ENCODE results near the gene NETO1. TPM values are rescaled to one million over a fixed set of nuclear protein-coding genes. Genes with fewer than 3 reads are reported as not detected.
A peak's percentile ranks its signal among the peaks of the same experiment; 100 is the strongest.

Gene NETO1
- 0.89 and 4.9 TPM in 2 replicates for total RNA-seq

- no peak for DNase-seq (ENCODE audit: low read depth)
Measured at GRCh38 chr18:72867746-72868584, at the start of gene NETO1. Gene NETO1 (minus strand): TSS chr18:72867987. CDS start chr18:72867291, 696 bp downstream.

- no peak for DNase-seq (ENCODE audit: low read depth)
Measured at GRCh38 chr18:72910045-72910444, 42.3 kb upstream of the NETO1 start.

GRCh38 chr18:72908181-72908580 is 40.4 kb upstream of the NETO1 start:
- no peak for DNase-seq (ENCODE audit: low read depth)

GRCh38 chr18:72903033-72903432 is 35.2 kb upstream of the NETO1 start:
- no peak for DNase-seq (ENCODE audit: low read depth)

- DNase-seq (ENCODE audit: low read depth): peak; percentile 9
Measured at GRCh38 chr18:72899338-72899737, 31.6 kb upstream of the NETO1 start.

GRCh38 chr18:72898870-72899269 is 31.1 kb upstream of the NETO1 start:
- DNase-seq (ENCODE audit: low read depth): no peak

GRCh38 chr18:72895548-72895947 is 27.8 kb upstream of the NETO1 start:
- peak; percentile 57 for DNase-seq (ENCODE audit: low read depth)

GRCh38 chr18:72878561-72878960 is 10.8 kb upstream of the NETO1 start:
- DNase-seq (ENCODE audit: low read depth): no peak

GRCh38 chr18:72878143-72878542 is 10.4 kb upstream of the NETO1 start:
- DNase-seq (ENCODE audit: low read depth): no peak

GRCh38 chr18:72871091-72871490 is 3.3 kb upstream of the NETO1 start:
- peak; percentile 19 for DNase-seq (ENCODE audit: low read depth)

GRCh38 chr18:72869226-72870185 is 1.7 kb upstream of the NETO1 start:
- peak; percentile 33 for DNase-seq (ENCODE audit: low read depth)

- no peak for DNase-seq (ENCODE audit: low read depth)
Measured at GRCh38 chr18:72868585-72869225, 918 bp upstream of the NETO1 start.

- DNase-seq (ENCODE audit: low read depth): no peak
Measured at GRCh38 chr18:72866901-72867745, 664 bp downstream of the NETO1 start.

GRCh38 chr18:72866442-72866900 is 1.3 kb downstream of the NETO1 start:
- no peak for DNase-seq (ENCODE audit: low read depth)

- DNase-seq (ENCODE audit: low read depth): no peak
Measured at GRCh38 chr18:72863754-72864153, 4.0 kb downstream of the NETO1 start.

- no peak for DNase-seq (ENCODE audit: low read depth)
Measured at GRCh38 chr18:72859088-72859487, 8.7 kb downstream of the NETO1 start.

- DNase-seq (ENCODE audit: low read depth): no peak
Measured at GRCh38 chr18:72849671-72850070, 18.1 kb downstream of the NETO1 start.

GRCh38 chr18:72848503-72849237 is 19.1 kb downstream of the NETO1 start:
- DNase-seq (ENCODE audit: low read depth): peak; percentile 16

- no peak for DNase-seq (ENCODE audit: low read depth)
Measured at GRCh38 chr18:72847771-72848170, 20.0 kb downstream of the NETO1 start.

Measured in renal cortical epithelial cell (primary cell).